Right kidney (tissue), 1 donor: ENCODE data around the gene REG4.
"Not testable (repeated sequence)": the region's sequence is repeated elsewhere in the genome, so short reads cannot be mapped to it uniquely, and the experiment has no call there.

ENCODE experiments used
- DNase-seq: peaks from one replicate; pipeline ENCODE4 v3.0.0-alpha.2; 2016

REG4 gene

DNA sequence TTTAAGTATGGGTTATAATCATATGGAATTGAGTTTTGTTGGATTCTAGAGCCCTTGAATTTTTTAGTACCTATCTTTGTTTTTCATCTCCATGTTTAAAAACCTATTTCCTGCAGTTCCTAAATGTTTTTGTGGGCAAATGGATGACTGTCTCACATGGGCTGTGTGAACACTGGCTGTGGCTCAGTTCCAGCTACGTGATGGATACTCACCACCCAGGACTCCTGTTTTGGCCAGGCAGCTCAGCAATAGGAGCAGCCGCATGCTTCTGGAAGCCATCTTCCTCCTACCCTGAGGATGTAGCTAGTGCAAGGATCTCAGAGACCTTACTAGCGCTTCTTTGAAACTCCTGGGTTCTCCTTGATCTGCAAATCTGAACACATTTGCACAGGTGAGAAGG, 2.8 kb downstream of the REG4 start:
- no peak for DNase-seq

DNA sequence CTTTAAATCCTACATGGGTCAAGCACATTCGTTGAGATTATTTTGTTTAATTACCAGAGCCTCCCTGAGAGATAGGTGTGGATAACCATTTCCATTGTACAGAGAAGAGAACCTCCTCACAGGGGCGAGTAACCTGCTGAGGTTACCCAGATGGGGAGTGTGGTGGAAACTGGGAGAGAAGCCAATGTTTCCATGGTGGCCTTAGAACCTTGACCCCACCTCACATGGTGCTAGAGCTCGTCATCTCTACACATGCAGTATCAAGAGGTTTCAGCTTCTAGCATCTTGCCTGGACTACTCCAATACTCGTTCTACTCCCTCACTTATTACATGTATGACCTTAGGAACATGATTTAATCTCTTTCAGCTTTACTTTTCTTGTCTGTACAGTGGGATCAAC, 4.8 kb downstream of the REG4 start:
- no peak for DNase-seq

DNA sequence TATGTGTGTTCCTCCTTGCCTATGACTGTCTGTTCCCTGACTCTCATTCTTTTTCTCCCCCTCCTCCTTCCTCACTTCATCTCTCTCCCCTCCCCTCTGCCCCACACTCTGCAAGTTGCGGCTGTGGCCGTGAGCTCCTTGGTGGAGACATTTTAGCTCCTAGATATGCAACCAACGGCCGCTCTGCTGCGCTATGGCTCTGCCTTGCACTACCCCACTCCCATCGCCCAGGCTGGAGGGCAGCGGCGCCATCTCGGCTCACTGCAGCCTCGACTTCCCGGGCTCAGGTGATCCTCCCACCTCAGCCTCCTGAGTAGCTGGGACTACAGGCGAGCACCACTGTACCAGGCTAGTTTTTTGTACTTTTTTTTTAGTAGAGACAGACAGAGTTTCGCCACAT, 5.5 kb downstream of the REG4 start:
- no peak for DNase-seq

DNA sequence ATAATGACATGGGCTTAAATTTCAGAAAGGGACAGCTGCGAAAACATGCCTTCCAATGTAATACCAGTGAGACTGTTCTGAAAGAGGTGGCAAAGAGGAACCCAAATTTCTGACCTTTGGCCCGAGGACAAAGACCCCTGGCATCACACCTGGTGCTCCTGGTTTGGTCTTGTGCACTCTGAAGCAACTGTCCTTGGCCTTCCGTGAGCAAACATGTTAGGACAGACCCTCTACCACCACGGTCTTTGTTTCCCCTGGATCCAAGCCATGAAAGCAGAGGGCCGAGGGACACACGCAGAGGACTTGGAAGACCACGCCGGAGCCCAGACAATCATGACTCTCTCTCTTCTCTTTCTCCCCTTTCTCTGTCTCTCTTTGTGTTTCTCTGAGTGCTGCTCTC, 6.0 kb downstream of the REG4 start:
- DNase-seq = no peak

DNA sequence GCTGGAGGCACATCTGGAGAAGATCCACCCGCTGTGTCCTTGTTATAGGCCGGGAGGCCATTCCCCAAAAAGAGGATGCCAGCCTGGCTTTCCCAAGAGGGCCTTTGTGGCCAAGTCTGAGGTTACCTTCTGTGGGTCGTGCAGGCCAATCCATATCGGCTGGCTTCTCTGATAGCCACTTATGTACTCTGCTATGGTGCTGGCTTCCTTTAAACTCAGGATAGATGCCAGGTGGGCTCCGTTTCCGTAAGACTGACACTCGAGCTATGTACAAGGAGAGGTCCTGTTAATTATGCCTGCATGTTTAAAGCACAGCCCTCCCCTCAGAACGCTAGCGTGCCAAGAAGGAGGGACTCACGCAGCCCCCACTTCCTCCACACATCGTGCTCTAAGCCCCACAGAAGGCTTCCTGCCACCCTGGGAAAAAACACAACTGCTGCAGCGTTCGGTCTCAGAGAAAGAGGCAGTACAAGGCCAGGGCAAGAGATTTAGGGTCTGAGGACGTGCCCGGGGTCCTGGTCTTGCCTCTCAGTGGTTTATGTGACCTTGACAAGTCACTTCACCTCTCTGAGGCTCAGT, 11.6 kb downstream of the REG4 start:
- no peak for DNase-seq

DNA sequence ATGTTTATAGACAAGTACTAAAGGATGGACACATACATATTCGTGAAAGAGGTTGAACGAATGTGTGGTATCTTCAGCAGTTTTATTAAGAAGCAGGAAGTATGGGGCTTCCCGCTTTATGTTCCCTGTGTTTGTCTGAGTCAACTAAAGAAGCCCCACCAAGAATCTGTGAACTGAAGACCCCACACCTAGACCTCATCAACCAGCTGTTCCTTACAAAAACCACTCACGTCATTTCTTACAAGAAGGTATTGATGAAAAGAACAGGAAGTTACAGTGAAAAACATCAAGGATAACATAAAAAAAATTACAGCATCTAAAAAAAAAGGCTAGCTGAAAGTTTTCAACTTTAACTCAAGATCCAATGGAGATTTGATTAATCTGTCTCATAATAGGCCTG, 12.3 kb downstream of the REG4 start:
- DNase-seq = no peak

DNA sequence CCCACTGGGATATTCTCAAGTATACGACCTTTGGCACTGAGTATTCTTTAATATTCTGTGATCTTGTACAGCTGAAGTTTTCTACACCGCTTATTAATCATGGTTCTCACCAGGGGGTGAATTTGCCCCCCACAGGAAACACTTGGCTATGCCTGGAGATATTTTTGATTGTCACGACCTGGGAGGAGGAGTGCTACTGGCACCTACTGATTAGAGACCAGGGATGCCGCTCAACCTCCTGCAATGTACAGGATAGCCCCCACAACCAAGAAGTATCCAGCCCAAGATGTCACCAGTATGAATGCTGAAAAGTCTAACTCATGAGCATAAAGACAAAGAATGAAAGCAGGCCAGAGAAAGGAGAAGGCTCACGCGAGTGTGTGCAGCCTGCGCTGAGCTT, 13.7 kb downstream of the REG4 start:
- DNase-seq = no peak

DNA sequence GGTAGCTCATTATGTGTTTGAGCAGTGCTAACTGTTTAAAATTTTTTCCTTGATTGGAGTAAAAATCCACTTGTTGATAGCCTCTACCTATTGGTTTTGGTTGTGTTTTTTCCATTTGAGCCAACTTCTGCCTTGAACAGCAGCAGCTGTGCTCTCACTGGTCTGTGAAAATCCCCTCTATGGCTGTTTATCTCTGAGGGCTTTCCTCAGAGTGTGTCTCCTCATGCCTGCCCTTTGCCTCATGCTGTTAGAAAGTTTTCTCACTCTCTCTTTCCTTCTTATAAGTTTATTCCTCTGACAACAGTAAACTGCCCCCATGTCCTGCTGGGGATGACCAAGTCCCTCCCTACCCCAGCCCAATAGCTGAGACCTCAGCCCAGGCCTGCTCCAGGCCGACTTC, 14.1 kb downstream of the REG4 start:
- DNase-seq = no peak

DNA sequence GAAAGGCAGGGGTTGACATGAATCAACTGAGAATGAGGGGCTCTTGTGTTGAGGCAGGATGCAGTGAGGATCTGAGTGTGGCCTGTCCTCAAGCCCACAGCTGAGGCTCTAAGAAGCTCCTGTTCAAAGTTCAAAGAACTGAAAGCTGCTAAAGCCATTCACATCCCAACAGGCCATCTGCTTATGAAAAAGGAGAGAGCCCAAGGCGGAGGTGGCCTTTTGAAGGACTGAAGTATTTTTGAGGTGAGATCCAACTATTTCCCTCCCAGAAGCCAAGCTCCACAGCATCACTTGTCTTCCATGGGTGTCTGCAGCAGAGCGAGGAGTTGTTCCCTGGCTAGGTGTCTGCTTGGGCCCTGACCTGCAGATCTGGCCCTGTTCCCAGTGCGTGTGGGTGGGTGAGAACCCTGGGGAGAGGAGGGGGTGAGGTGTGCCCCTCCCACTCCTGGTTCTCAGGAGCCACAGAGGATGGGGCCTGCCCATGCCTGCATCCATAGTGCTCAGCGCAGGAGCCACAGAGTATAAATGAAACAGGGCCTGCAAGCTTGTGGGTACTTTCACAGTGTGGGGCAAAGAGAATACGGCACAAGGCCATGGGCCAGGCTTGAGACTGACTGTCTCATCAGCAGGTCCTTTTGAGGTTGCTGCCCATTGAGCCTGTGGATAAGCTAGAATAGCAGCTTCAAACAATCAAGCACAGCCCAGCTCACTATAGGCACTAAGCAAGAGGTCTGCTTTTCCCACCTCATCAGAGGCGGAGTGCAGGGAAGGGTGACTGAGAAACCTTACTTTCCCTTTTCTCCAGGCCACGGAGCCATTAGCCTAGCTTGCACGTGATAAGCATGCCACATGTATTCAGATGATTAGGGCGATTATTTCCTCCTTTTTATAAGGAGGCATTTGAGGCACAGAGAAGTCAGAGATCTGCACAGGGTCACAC, 15.7 kb downstream of the REG4 start:
- no peak for DNase-seq

DNA sequence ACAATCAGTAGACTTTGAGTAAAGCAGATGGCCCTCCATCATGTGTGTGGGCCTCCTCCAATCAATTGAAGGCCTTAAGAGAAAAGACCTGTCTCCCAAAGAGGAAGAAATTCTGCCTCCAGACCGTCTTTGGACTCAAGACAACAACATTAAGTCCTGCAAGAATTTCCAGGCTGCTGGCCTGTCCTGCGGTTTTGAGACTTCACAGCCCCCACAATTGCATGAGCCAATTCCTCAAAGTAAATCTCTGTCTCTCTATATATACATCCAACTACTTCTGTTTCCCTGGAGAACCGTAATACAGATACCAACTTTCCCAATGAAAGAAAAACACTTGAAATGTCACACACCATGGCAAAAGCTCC, 16.4 kb downstream of the REG4 start:
- no peak for DNase-seq

DNA sequence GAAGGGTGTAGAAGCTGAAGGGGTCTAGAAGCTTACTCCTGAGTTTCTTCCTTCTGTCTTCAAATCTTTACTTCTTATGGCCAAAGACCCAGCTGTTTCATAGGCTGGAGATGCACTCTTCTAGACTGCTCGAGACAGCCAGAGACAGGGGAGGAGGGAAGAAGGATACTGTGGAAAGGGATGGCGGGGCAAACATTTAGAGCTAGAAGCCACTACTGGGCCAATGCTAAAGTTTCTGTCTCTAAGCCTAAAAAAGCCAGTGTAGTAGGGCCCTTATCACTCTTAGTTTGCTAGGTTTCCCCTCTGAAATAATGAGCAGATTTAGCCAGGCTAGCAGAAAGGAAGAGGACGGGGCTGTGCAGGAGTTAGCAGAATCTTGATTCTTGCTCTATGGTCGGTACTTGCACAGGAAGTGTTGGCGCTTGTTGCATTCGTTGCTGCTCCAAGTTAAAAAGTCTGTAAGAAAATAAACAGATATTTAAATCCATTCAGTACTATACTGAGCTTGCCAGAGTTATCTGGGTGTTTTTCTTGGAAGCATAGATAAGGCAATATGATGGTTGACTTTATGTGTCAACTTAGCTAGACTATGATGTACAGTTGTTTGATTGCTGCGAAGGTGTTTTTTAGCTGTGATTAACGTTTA, 16.9 kb downstream of the REG4 start:
- DNase-seq = no peak

DNA sequence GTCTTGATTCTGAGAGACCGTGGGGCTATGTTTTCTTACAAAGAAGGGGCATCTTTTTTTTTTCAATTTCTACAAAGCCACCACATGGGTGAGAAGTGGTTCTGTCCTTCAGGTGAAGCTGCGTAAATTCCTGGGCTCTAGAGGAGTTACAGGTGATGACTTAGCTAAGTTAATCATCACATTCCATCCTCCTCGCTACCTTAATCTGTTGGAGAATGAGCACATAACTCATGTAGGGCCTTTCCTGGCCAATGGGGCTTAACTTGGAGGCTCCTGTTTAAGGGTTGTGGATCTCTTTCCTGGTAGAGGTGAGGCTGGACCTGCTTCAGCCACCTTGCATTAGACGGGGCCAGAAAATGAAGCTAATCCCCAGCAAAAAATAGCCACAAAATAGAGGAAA, 19.9 kb downstream of the REG4 start:
- DNase-seq = no peak

DNA sequence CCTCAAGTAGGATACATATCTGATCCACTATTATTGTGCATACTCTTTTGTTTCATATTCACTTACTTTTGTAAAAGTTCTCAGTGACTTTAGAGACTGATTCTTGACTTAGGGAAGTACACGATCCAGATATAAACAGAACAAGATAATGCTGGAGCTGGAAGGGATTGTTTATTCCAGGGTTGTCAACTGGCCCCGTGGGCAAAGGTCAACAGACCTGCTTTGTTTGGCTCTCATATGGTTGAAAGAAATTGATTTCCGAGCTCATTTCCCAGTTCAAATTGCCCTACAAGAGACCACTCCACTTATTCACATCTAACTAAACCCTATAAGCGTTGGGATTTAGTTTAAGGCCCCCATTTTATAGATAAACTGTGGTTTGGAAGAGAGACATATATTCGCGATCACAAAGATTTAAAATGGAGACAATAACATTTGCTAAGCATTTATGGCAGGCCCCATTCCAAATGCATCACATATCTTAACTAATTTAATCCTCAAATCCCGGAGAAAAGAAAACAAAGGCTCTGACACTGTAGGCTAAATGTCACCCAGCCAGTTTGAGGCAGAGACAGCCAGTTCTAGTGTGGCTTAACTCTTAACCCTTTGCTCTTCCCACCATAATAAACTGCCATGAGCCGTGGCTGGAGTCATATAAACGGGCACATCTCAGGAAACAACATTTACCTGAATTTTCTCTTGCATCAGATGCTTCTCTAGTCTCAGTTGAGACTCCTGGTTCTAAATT, 20.6 kb downstream of the REG4 start:
- no peak for DNase-seq

DNA sequence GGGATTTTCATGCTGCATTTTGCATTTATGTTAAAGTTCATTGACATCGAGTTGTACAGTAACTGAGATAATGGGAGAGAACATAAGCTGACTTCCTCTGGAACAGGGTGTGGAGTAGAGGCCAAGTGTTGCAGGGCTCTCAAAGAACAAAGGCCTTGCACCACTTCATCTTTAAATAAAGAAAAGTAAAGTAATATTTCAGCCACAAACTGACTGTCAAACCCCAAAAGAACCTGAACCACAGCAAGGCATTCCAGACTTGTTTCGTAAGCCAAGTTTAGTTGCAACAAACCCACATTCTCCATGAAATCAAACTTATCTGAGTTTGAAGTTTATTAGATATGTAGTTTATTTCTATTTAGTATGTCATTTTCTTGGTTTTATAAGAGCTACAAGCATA, 23.5 kb downstream of the REG4 start:
- DNase-seq = no peak

DNA sequence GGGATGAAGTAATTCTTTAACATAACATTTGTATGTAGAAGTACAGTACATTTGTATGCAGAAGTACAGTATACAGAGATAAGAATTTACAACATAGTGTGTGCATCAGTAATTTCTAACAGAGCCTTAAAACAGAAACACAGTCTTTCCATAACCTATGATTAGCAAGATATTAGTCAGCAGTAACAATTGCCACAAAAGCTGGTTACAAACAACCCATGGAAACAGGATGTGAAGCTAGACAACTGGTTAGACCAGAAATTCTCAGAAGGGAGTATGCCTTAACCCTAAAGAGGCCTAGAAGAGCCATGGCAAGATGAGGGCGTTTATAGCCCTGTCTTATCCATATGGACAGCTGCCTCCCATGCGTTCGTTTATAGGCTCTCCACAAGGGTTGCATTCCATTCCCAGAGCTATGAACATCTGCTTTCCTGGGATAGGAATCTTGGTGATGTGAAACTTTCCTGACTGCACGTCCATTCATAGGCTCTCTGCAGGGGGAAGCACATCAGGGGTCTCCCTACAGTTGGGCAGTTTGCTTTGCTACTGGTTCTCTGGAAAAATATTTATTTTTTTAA, 24.7 kb downstream of the REG4 start:
- not testable (repeated sequence) for DNase-seq

DNA sequence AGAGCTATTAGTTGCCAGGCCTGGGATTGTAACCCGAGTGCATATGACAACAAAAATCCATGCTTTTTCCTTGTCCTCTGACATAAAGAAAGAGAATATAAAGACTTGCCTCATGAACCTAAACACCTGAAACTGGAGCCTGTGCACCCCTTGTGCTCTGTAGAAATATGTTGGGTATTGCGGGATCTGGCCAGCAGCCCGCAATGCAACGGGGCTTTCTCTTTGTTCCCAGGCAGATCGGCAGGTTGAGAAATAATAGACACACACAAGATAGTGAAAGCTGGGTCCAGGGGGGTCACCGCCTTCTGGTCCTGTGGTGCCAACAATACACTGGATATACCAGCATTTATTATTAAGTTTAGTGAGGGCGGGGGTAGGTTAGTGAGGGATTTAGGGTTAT, 25.2 kb downstream of the REG4 start:
- DNase-seq = not testable (repeated sequence)

DNA sequence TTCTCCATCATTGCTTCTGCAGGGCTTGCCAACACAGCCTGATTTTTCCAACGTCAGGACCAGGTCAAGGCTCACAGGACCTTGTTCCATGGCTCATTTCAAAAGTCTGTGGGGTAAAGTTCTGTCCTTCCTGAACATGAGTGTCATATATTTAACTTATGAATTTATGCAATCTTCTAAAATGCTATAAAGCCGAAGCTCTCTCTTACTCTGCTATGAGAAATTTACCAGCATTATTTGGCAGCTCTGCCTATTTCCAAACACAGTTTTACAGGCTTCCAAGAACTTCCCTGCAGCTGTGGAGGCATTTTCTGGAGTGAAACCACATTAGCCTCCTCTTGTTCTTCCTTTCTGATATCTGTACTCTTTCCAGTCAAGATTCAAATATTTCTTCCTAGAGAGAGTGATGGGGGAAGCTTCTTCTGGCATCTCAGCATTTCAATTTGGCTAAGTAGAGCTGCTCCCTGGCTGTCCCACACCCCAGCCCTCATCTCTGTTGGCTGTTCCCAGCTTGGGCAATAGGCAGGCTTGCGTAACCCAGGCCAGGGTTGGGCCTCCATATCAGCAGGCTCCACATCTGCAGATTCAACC, 27.0 kb downstream of the REG4 start:
- DNase-seq = no peak

DNA sequence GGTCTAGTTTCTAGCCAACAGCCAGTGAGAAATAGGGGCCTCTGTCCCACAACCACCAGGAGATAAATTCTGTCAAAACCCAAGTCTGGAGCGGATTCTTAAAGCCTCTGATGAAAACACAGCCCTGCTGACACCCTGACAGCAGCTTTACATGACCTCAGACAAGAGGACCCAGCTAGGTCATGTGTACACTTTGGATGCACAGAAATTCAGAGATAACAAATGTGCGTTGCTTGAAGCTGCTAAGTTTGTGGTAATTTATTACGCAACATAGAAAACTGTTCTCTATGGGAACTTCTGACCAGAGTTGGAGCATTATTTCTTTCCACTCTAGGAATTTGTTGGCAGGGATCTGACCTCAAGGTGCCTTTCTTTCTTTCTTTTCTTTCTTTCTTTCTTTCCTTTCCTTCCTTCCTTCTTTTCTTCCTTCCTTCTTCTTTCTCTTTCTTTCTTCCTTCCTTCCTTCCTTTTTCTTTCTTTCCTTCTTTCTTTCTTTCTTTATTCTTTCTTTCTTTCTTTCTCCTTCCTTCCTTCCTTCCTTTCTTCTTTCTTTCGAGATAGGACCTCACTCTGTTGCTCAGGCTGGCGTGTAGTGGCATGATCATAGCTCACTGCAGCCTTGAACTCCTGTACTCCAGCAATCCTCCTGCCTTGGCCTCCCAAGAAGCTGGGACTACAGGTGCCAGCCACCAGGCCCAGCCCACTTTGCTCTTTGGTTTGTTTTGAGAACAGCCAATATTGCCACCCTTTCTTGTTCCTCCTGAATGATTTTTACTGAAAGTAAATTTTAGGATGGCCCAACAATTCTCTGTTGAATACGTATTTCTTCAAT, 27.7 kb downstream of the REG4 start:
- no peak for DNase-seq

DNA sequence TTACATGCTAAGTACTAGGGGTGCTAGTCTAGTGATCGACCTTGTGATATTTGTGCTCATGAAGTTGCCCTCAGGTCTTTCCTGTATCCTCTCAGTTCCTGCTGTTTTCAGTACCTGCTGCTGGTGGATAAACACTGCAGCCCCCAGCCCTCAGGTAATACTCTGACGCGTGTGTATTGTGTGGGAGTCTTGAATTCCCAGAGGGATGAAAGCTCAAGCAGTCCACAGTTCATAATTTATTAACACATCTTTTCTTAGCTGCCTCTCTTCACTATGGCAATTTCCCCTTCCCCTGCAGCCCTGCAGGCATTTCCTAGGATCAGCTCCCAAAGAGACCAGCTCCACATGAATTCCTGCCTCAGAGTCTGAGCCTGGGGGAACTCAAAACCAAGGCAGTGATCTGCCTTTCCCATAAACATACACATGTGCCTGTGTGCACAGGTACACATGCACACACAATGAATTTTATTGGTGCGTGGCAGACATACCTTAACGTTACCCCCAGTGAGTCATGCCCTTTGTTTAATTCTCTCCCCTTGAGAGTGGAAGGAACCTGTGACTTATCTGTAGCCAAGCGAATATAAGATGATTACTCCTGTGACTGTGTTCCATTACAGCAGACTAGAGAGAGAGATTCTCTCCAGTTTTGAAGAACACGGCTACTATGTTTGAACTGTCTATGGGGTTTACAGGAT, 28.5 kb downstream of the REG4 start:
- peak; percentile 39 for DNase-seq

DNA sequence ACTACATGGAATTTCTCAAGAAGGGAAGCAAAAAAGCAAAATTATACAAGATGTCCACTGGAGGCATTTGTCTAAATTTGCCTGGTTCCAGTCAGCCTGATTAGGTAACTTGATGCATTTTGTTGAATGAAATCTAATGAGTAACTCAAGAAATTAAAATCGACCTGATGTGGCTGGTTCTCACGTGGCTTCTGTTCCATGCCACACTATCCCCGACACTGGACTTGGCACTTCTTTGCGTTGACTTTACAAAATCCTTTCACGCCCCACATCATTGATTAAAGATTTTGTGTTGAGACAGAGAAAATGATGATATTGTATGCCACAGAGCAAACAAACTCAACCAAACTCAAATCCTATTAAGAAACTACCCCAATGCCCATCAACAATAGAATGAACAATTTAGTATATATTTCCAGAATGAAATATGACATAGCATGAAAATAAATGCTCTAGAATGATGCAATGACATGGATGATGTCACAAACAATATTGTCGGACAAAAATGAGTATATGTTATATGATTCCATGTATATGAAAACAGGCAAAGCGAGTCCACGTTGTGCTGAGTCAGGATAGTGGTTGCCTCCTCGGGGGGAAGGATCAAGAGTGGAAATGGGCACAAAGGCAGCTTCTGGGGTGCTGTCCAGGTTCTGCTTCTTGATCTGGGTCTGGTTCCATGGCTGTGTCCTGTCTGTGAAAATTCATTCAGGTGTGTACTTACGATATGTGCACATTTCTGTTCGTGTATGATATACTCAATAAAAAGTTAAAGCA, 29.6 kb downstream of the REG4 start:
- no peak for DNase-seq
